BLaER1 (cell line): ENCODE results near the gene NDUFS6.
"Not testable (repeated sequence)": the region's sequence is repeated elsewhere in the genome, so short reads cannot be mapped to it uniquely, and the experiment has no call there.

Experiments used
- H3K27ac ChIP-seq: shearing (Covaris generic); formaldehyde crosslinking; 2 replicates; pipeline ENCODE4 v1.8.1; 2022
- H3K27me3 ChIP-seq: shearing (Covaris generic); formaldehyde crosslinking; 2 replicates; pipeline ENCODE4 v1.8.1; 2022
- H3K36me3 ChIP-seq: shearing (Covaris generic); formaldehyde crosslinking; 2 replicates; pipeline ENCODE4 v1.8.1; 2022
- H3K4me1 ChIP-seq: shearing (Covaris generic); formaldehyde crosslinking; 2 replicates; pipeline ENCODE4 v1.8.1; 2022
- H3K4me2 ChIP-seq: shearing (Covaris generic); formaldehyde crosslinking; 2 replicates; pipeline ENCODE4 v1.8.1; 2022
- H3K4me3 ChIP-seq: shearing (Covaris generic); formaldehyde crosslinking; 2 replicates; pipeline ENCODE4 v1.8.1; 2022
- H3K9ac ChIP-seq: shearing (Covaris generic); formaldehyde crosslinking; 2 replicates; pipeline ENCODE4 v1.8.1; 2022
- H3K9me3 ChIP-seq: shearing (Covaris generic); formaldehyde crosslinking; 2 replicates; pipeline ENCODE4 v1.8.1; 2022
- H4K20me1 ChIP-seq: shearing (Covaris generic); formaldehyde crosslinking; 2 replicates; pipeline ENCODE4 v1.8.1; 2022
- Cebpa-rat ChIP-seq: shearing (Covaris generic); IDR thresholded peaks from 2 replicates; pipeline ENCODE4 v1.8.1; 2022

NDUFS6 gene

DNA sequence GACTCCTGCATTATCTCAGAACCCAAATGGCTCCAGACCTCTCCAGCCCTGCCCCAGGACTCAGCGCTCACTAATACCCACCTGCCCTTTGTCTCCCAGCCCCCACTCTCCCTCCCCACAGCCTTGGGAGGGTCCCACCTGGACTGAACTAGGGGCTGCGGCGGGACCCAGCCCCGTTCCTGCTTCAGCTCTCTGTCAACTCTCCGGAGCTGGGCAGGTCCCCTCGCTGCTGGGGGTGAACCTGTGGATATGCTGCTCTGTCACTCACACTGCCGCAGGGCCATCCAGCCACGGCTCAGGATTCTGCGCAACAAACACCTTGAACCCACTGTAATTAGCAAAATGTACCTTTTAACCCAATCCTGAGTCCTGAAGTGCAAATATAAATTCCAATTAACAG, 36.8 kb downstream of the NDUFS6 start:
- Histone ChIP-seq H3K4me1 (peaks cover 31% of the 10 kb centered on the region), H3K9ac (0 out of 2 replicates have a peak overlapping the region, but pooled peaks have one; percentile 14), H3K36me3 (no peaks in the 10 kb centered on the region), H3K27me3 (peaks cover 25% of the 10 kb centered on the region), H4K20me1 (no peaks in the 10 kb centered on the region), H3K4me3 (no peak overlapping the region), H3K4me2 (no peak overlapping the region; the same call in 1 of the 2 replicates), H3K27ac (no peak overlapping the region), H3K9me3 (no peaks in the 10 kb centered on the region)
- TF ChIP-seq Cebpa-rat: no peak

DNA sequence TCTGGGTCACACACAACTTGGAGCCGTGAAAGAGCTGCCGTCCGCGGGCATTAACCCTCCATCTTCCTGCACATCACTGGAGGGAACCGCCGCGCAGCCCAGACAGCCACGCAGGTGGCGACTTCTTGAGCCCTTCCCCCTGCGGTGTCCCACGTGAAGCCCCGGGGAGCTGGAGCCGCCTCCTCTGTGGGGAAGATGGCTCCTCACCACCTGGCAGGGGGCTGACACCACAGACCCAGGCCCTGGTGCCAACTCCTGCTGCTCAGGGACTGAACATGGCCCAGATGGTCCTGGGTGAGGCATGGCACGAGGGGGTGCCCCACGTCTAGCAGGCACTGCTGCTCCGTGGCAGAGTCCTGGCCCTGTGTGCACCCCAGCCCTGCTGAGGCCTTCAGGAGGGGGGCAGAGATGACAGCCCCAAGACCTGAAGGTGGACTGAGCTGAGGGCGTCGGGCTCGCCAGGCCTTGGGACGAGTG, 38.9 kb downstream of the NDUFS6 start:
- Histone ChIP-seq H4K20me1 (no peaks in the 10 kb centered on the region), H3K9ac (no peak overlapping the region), H3K27ac (no peak overlapping the region), H3K4me1 (peaks cover 38% of the 10 kb centered on the region), H3K27me3 (peaks cover 25% of the 10 kb centered on the region), H3K4me3 (no peak overlapping the region), H3K36me3 (no peaks in the 10 kb centered on the region), H3K9me3 (no peaks in the 10 kb centered on the region), H3K4me2 (no peak overlapping the region; the same call in 1 of the 2 replicates)
- TF ChIP-seq Cebpa-rat: no peak

DNA sequence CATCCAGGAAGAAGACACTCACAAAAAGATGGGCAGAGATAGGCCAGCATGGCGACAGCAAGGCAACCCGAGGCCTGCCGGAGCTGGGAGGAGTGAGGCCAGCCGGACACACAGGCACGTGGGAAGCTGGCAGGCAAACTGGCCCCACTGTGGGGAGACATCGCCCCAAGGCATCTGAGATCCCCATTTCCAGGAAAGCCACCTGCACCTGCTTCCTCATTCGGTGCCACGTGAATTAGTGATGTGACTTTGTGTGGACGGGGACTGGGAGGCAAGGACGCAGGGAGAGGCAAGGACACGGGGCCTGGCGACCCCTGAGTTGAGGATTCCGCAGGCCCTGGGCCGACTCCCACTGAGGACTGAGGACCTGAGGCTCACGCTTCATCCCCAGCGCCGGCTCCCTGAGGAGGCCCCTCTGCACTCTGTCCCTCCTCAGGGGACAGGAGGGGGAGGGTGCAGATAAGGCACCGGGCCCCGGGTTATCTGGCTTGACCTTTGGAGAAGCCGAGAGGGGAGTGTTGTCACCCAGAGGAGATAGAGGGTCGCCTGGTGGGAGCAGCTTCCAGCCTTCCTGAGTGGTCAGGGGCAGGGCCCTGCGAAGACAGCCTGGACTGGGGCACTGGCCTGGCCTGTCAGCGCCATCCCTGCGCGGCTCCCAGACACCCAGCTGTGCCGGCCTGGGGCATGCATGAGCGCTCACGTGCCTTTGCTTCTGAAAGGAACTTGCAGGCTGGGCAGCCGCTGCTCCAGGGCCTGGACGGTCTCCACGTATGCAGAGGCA, 39.7 kb downstream of the NDUFS6 start:
- H3K9me3 ChIP-seq: no peaks in the 10 kb centered on the region
- no peak overlapping the region for H3K9ac ChIP-seq
- peaks cover 25% of the 10 kb centered on the region for H3K27me3 ChIP-seq
- peak overlapping the region; percentile 57 for H3K4me2 ChIP-seq
- no peaks in the 10 kb centered on the region for H4K20me1 ChIP-seq
- no peak overlapping the region for H3K4me3 ChIP-seq
- H3K27ac ChIP-seq: no peak overlapping the region
- no peak for TF ChIP-seq Cebpa-rat
- no peaks in the 10 kb centered on the region for H3K36me3 ChIP-seq
- peaks cover 38% of the 10 kb centered on the region for H3K4me1 ChIP-seq

DNA sequence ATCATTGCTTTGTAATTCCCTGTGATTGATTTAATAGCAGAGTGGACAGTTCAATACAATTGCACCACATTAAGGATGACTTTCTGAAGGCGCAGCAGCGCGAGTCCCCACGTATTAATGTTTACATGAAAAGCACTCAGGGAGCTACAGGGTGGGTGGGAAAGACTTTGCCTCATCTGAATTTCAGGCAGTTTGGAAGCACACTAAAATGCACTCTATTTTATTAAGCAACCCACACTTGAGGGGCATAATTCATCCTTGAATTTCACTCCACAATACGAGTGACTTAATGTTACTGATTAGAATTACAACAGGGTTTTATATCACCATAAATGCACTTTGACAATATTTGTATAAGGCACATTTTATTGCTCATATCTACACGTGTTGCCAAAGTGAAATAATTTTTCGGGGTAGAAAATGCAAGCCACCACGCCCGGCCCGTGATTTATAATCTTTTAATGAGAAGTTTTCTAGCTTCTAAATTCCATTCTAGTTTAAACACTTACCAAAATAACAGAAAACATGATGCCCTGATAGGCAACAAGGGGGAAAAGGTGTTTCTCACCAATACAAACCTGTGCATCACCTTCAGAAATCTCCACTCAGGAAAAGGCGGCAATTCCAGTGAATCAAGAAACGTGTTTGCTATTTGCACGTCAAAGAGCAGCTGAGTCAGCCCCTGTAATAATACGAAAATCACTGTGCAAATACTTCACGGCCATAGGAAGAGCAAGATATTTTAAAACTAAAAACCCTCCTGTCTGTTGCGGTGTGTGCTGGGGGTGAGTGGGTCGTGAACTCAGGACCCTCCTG, 41.0 kb downstream of the NDUFS6 start:
- H3K9ac ChIP-seq: no peak overlapping the region
- H3K4me2 ChIP-seq: no peak overlapping the region
- H3K9me3 ChIP-seq: no peaks in the 10 kb centered on the region
- no peak for TF ChIP-seq Cebpa-rat
- peaks cover 28% of the 10 kb centered on the region for H3K4me1 ChIP-seq
- H3K36me3 ChIP-seq: no peaks in the 10 kb centered on the region
- H4K20me1 ChIP-seq: no peaks in the 10 kb centered on the region
- peaks cover 12% of the 10 kb centered on the region; the same call in 1 of the 2 replicates for H3K27me3 ChIP-seq
- H3K4me3 ChIP-seq: no peak overlapping the region
- no peak overlapping the region for H3K27ac ChIP-seq

DNA sequence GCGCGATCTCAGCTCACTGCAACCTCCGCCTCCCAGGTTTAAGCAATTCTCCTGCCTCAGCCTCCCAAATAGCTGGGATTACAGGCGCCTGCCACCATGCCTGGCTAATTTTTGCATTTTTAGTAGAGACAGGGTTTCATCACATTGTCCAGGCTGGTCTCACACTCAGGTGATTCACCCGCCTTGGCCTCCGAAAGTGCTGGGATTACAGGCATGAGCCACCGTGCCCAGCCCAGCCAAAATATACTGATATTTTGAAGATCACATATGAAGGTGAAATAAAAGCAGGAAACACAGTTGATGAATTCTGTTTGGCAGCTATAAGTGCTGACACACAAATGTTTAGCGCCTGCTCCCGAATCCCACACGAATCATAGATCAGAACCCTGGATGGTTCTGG, 42.6 kb downstream of the NDUFS6 start:
- not testable (repeated sequence) for H3K36me3 ChIP-seq, H3K27me3 ChIP-seq, H3K9ac ChIP-seq, H3K27ac ChIP-seq, H4K20me1 ChIP-seq, H3K4me3 ChIP-seq, H3K9me3 ChIP-seq
- Histone ChIP-seq H3K4me1 (peaks cover 22% of the 10 kb centered on the region), H3K4me2 (peak overlapping the region; percentile 47)

DNA sequence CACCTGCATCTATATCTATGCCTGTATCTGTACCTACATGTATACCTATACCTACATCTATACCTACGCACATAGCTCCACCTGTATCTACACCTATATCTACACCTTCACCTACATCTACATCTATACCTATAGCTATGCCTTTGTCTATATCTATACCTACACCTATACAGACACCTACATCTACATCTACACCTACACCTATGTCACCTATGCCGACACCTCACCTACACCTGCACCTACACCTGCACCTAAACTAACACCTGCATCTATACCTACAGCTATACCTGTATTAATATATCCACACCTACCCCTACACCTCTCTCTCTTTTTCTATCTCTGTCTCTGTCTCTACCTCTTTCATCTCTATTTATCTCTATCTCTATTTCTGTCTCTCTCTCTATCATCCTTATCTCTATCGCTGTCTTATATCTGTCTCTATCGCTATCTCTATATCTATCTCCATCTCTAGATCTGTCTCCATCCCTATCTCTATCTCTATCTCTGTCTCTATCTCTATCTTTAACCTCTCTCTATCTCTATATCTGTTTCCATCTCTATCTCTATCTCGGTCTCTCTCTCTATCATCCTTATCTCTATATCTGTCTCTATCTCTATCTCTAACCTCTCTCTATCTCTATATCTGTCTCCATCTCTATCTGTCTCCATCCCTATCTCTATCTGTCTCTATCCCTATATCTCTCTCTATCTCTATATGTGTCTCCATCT, 43.7 kb downstream of the NDUFS6 start:
- Histone ChIP-seq H3K4me1 (peaks cover 22% of the 10 kb centered on the region), H3K4me2 (no peak overlapping the region), H3K4me3 (no peak overlapping the region), H4K20me1 (no peaks in the 10 kb centered on the region), H3K27me3 (peaks cover 18% of the 10 kb centered on the region), H3K27ac (no peak overlapping the region), H3K36me3 (no peaks in the 10 kb centered on the region), H3K9me3 (no peaks in the 10 kb centered on the region), H3K9ac (no peak overlapping the region)
- no peak for TF ChIP-seq Cebpa-rat

DNA sequence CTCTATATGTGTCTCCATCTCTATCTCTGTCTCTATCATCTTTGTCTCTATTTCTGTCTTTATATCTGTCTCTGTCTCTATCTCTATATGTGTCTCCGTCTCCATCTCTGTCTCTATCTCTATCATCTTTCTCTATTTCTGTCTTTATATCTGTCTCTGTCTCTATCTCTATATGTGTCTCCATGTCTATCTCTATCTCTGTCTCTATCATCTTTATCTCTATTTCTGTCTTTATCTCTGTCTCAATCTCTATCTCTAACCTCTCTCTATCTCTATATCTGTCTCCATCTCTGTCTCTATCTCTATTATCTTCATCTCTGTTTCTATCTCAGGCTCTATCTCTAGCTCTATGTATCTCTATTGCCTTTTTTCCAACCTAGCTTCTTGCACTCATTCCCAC, 44.5 kb downstream of the NDUFS6 start:
- H3K27ac ChIP-seq: no peak overlapping the region
- H3K9me3 ChIP-seq: no peaks in the 10 kb centered on the region
- H4K20me1 ChIP-seq: no peaks in the 10 kb centered on the region
- TF ChIP-seq Cebpa-rat: no peak
- H3K9ac ChIP-seq: no peak overlapping the region
- no peaks in the 10 kb centered on the region for H3K36me3 ChIP-seq
- H3K4me2 ChIP-seq: no peak overlapping the region
- H3K4me1 ChIP-seq: peaks cover 16% of the 10 kb centered on the region
- no peak overlapping the region for H3K4me3 ChIP-seq
- H3K27me3 ChIP-seq: peaks cover 23% of the 10 kb centered on the region

DNA sequence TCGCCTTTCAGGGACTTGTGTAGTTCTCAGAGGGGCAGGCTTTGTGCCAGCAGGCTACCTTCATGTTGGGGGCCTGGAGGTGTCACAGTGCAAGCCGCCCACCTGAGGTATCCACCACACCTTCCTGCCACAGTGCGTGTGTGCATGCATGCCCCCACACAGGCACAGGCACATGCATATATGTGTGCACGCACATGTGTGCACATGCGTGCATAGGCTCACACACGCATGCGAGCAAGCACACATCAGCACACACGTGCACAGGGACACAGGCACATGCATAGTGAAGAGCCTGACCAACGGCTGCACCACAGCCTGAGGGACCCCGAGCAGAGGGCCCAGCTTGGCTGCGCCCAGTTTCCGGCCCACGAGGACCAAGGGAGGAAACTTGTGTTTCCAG, 45.4 kb downstream of the NDUFS6 start:
- no peaks in the 10 kb centered on the region for H3K36me3 ChIP-seq
- no peak overlapping the region for H3K9ac ChIP-seq
- no peak overlapping the region for H3K4me3 ChIP-seq
- no peak overlapping the region for H3K4me2 ChIP-seq
- TF ChIP-seq Cebpa-rat: no peak
- no peak overlapping the region for H3K27ac ChIP-seq
- peaks cover 29% of the 10 kb centered on the region for H3K27me3 ChIP-seq
- no peaks in the 10 kb centered on the region for H3K9me3 ChIP-seq
- no peaks in the 10 kb centered on the region for H4K20me1 ChIP-seq
- H3K4me1 ChIP-seq: peaks cover 7% of the 10 kb centered on the region

DNA sequence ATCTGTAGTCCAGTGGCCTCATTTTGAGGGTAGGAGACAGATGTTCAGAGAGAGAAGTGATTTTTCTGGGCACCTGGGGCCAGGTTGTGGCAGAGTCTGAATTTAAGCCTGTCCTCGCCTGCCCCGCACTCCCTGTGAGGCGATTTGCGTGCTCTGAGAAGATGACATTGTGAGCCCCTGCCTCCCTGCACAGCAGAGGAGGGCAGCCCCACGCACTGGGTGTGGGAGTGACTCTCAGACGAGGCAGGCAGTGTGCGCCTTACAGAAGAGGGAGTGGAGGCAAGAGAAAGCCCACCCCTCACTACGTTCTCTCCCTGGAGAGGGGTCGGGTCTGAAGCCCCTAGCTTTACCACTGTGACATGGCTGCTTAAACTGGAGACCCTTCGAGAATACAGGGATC, 45.8 kb downstream of the NDUFS6 start:
- no peak overlapping the region for H3K9ac ChIP-seq
- H3K9me3 ChIP-seq: no peaks in the 10 kb centered on the region
- no peak overlapping the region for H3K27ac ChIP-seq
- TF ChIP-seq Cebpa-rat: no peak
- peaks cover 34% of the 10 kb centered on the region for H3K27me3 ChIP-seq
- no peak overlapping the region for H3K4me3 ChIP-seq
- peaks cover 7% of the 10 kb centered on the region for H3K4me1 ChIP-seq
- H3K36me3 ChIP-seq: no peaks in the 10 kb centered on the region
- H4K20me1 ChIP-seq: no peaks in the 10 kb centered on the region
- no peak overlapping the region for H3K4me2 ChIP-seq
